OCI-LY1 (cell line): ENCODE results near the gene LBH.

Experiments
- EZH2 ChIP-seq: fragments of 200-600 bp; sonication (generic), shearing (Covaris generic); IDR thresholded peaks from 2 replicates; pipeline ENCODE4 v1.8.0; 2017; ENCODE audit warnings: borderline replicate concordance, mixed run types, mild to moderate bottlenecking, antibody characterized with exemption, low read length, moderate library complexity, mixed read lengths
- TF ChIP-seq, protein P1 (sequence below): fragments of 200-600 bp; sonication (generic), shearing (Covaris generic); IDR thresholded peaks from 2 replicates; pipeline ENCODE4 v1.5.1; 2017; ENCODE audit warnings: mild to moderate bottlenecking, antibody characterized with exemption, low read length, moderate library complexity, mixed read lengths

DNA sequence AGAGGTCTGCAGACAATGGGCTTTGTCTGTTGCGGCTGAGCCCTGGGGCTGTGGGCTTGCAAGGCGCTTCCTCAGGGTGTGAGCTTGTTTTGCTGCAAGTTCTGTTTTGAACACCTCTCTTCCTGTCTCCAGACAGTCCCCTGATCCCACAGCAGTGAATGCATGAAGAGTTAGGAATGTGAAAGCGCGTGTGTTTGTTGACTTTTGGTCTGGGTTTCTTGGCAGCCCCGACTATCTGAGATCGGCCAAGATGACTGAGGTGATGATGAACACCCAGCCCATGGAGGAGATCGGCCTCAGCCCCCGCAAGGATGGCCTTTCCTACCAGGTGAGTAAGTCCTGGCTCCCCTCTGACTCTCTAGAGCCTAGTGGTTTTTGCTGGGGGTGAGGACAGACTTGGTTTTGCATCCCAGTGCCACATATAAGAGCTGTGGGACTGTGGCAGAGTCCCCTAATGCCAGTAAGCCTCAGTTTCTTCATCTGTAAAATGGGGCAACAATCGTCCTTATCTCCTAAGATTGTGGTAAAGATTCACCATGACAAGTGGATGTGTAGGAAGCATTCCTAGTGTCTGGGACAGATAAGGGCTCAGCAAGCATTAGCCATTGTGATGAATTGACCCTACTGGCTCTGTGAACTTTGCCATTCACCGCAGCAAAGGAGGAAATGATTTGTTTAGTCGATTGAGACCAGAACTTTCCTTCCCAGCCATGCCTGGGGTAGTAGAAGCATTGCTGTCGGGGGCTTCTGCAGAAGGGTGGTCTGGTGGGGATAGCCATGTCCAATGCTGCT is 3.0 kb downstream of the LBH start:
- TF ChIP-seq, protein P1, sequence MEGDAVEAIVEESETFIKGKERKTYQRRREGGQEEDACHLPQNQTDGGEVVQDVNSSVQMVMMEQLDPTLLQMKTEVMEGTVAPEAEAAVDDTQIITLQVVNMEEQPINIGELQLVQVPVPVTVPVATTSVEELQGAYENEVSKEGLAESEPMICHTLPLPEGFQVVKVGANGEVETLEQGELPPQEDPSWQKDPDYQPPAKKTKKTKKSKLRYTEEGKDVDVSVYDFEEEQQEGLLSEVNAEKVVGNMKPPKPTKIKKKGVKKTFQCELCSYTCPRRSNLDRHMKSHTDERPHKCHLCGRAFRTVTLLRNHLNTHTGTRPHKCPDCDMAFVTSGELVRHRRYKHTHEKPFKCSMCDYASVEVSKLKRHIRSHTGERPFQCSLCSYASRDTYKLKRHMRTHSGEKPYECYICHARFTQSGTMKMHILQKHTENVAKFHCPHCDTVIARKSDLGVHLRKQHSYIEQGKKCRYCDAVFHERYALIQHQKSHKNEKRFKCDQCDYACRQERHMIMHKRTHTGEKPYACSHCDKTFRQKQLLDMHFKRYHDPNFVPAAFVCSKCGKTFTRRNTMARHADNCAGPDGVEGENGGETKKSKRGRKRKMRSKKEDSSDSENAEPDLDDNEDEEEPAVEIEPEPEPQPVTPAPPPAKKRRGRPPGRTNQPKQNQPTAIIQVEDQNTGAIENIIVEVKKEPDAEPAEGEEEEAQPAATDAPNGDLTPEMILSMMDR = no peak
- no peak for TF ChIP-seq EZH2
